ENCODE data around the gene LNX1. TPM values are rescaled to one million over a fixed set of nuclear protein-coding genes. Genes with fewer than 3 reads are reported as not detected.

The LNX1 gene
- total RNA-seq, 1 donor from 2014 or later = not detected

DNA sequence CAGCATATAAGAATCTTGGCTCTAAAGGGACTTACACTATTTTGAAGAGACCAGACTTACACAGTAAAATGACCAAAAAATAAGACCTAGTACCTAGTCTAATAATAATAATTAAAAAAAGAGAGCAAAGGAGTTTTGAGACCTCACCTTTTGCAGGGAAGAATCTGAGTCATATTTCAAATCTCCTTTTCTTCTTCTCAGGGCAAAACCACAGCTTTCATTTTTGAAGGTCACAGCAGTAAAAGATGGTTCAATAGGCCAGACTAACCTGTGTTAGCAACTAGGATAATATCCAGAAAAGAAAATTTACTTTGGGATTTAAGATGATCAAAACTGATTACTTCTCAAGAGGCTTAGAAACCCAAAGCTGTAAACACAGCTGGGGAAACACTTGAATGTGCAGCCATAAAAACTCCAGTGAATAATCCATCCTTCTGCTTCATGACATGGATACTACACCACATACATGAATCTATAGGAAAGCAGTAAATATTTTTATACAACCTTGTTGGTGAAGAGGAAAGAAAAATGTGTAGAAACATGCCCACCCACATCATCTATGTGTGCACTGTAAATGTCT, 25.9 kb upstream of the LNX1 start:
- no peak for DNase-seq (ENCODE audit: low spot score)
- peaks cover 3% of the 10 kb centered on the region for H3K27me3 Mint-ChIP-seq (ENCODE audit: insufficient read depth)
- no peaks in the 10 kb centered on the region for H3K36me3 Mint-ChIP-seq (ENCODE audit: low read depth)
- intact Hi-C loops (cut with micrococcal nuclease) = no loop called here
- no peaks in the 10 kb centered on the region for H3K4me1 Mint-ChIP-seq (ENCODE audit: low read depth)
- peaks cover 12% of the 10 kb centered on the region for H3K9me3 Mint-ChIP-seq
- no peak overlapping the region for H3K27ac Mint-ChIP-seq
- no peak overlapping the region for H3K4me3 Mint-ChIP-seq

DNA sequence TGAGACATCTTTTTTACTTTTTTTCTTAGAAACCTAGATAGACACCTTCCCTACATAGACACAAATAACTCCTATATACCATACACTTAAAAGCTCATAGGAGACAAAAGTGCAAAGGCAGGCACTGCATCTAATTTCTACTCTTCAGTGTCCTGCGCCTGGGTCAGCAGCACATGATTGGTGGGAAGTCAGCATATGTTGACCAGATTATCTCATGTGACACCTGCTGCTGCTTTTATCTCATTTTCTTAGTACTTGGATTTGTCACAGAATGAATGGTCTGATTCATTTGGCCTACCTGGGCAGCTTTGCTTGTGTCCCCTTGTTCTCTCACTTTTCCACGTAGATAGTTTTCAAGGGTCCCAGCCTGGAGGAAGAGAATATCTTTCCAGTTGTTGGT, 24.9 kb upstream of the LNX1 start:
- Mint-ChIP-seq H3K27me3 (ENCODE audit: insufficient read depth) (peaks cover 3% of the 10 kb centered on the region), H3K36me3 (ENCODE audit: low read depth) (no peaks in the 10 kb centered on the region), H3K9me3 (peaks cover 12% of the 10 kb centered on the region), H3K27ac (no peak overlapping the region), H3K4me1 (ENCODE audit: low read depth) (no peaks in the 10 kb centered on the region), H3K4me3 (no peak overlapping the region)
- no peak for DNase-seq (ENCODE audit: low spot score)
- intact Hi-C loops (cut with micrococcal nuclease) = no loop called here

- intact Hi-C loops (cut with micrococcal nuclease) = no loop called here
- DNase-seq (ENCODE audit: low spot score) = no peak
- Mint-ChIP-seq H3K4me3 (no peak overlapping the region), H3K4me1 (ENCODE audit: low read depth) (no peaks in the 10 kb centered on the region), H3K9me3 (peaks cover 12% of the 10 kb centered on the region), H3K36me3 (ENCODE audit: low read depth) (no peaks in the 10 kb centered on the region), H3K27me3 (ENCODE audit: insufficient read depth) (peaks cover 3% of the 10 kb centered on the region), H3K27ac (no peak overlapping the region)
Measured at GRCh38 chr4:53614591-53614990, 23.3 kb upstream of the LNX1 start.

DNA sequence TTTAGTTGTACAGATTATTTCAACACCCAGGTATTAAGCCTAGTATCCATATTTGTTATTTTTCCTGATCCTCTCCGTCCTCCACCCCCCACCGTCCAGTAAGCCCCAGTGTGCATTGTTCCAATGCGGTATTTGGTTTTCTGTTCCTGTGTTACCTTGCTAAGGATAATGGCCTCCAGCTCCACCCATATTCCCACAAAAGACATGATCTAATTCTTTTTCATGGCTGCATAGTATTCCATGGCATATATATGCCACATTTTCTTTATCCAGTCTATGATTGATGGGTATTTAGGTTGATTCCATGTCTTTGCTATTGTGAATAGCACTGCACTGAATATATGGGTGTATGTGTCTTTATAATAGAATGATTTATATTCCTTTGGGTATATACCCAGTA, 22.1 kb upstream of the LNX1 start:
- no peak overlapping the region for H3K4me3 Mint-ChIP-seq
- H3K27me3 Mint-ChIP-seq (ENCODE audit: insufficient read depth) = peaks cover 3% of the 10 kb centered on the region
- DNase-seq (ENCODE audit: low spot score) = no peak
- intact Hi-C loops (cut with micrococcal nuclease) = no loop called here
- no peaks in the 10 kb centered on the region for H3K4me1 Mint-ChIP-seq (ENCODE audit: low read depth)
- H3K36me3 Mint-ChIP-seq (ENCODE audit: low read depth) = no peaks in the 10 kb centered on the region
- H3K27ac Mint-ChIP-seq = no peak overlapping the region
- peaks cover 16% of the 10 kb centered on the region for H3K9me3 Mint-ChIP-seq

- no peak overlapping the region for H3K4me3 Mint-ChIP-seq
- H3K4me1 Mint-ChIP-seq (ENCODE audit: low read depth) = no peaks in the 10 kb centered on the region
- H3K9me3 Mint-ChIP-seq = peaks cover 9% of the 10 kb centered on the region
- intact Hi-C loops (cut with micrococcal nuclease) = no loop called here
- no peak for DNase-seq (ENCODE audit: low spot score)
- no peaks in the 10 kb centered on the region for H3K36me3 Mint-ChIP-seq (ENCODE audit: low read depth)
- H3K27ac Mint-ChIP-seq = no peak overlapping the region
- no peaks in the 10 kb centered on the region for H3K27me3 Mint-ChIP-seq (ENCODE audit: insufficient read depth)
Measured at GRCh38 chr4:53608649-53609048, 17.4 kb upstream of the LNX1 start.

DNA sequence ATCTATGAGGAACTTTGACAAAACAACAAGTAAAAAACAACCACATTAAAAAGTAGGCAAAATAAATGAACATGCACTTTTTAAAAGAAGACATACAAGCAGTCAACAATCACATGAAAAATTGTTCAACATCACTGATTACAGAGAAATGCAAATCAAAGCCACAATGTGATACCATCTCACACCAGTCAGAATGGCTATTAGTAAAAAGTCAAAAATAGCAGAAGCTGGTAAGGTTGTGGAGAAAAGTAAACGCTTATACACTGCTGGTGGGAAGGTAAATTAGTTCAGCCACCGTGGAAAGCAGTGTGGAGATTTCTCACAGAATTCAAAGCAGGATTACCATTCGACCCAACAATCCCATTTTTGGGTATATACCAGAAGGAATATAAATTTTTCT, 17.0 kb upstream of the LNX1 start:
- peaks cover 5% of the 10 kb centered on the region for H3K9me3 Mint-ChIP-seq
- DNase-seq (ENCODE audit: low spot score) = no peak
- intact Hi-C loops (cut with micrococcal nuclease) = no loop called here
- H3K27me3 Mint-ChIP-seq (ENCODE audit: insufficient read depth) = no peaks in the 10 kb centered on the region
- H3K36me3 Mint-ChIP-seq (ENCODE audit: low read depth) = no peaks in the 10 kb centered on the region
- H3K4me1 Mint-ChIP-seq (ENCODE audit: low read depth) = no peaks in the 10 kb centered on the region
- no peak overlapping the region for H3K27ac Mint-ChIP-seq
- no peak overlapping the region for H3K4me3 Mint-ChIP-seq

GRCh38 chr4:53605783-53606182, 14.5 kb upstream of the LNX1 start:
- H3K9me3 Mint-ChIP-seq = peaks cover 5% of the 10 kb centered on the region
- no peaks in the 10 kb centered on the region for H3K27me3 Mint-ChIP-seq (ENCODE audit: insufficient read depth)
- DNase-seq (ENCODE audit: low spot score) = no peak
- no peak overlapping the region for H3K4me3 Mint-ChIP-seq
- H3K36me3 Mint-ChIP-seq (ENCODE audit: low read depth) = no peaks in the 10 kb centered on the region
- no peak overlapping the region for H3K27ac Mint-ChIP-seq
- no peaks in the 10 kb centered on the region for H3K4me1 Mint-ChIP-seq (ENCODE audit: low read depth)
- intact Hi-C loops (cut with micrococcal nuclease) = no loop called here

GRCh38 chr4:53602390-53602789, 11.1 kb upstream of the LNX1 start:
- H3K36me3 Mint-ChIP-seq (ENCODE audit: low read depth) = no peaks in the 10 kb centered on the region
- no peak overlapping the region for H3K4me3 Mint-ChIP-seq
- no peaks in the 10 kb centered on the region for H3K27me3 Mint-ChIP-seq (ENCODE audit: insufficient read depth)
- H3K4me1 Mint-ChIP-seq (ENCODE audit: low read depth) = no peaks in the 10 kb centered on the region
- no peak overlapping the region for H3K27ac Mint-ChIP-seq
- intact Hi-C loops (cut with micrococcal nuclease) = no loop called here
- DNase-seq (ENCODE audit: low spot score) = no peak
- H3K9me3 Mint-ChIP-seq = no peaks in the 10 kb centered on the region

DNA sequence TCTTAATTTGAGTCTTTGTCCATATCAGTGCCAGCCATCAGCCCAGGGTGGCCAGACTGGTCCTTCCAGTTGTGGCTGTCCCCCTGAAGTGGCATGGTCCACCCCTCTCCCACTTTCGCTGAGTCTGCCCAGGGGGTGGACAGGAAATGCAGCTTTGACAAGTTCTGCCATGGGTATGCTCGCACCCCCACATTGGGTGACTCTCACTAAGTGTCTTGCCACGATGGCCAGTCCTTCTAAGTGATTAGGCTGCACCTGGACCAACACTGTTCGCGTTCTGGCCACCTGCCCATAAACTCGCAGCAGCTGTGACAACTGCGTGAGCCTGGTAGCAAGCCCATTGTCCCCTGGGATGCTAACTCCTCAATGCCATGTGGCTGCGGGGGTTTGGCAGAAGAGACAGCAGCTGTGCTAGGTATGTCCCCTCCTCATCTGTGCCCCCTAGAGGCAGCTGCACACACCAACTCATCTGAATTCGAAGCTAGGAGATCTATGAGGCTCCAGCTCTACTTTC, 10.0 kb upstream of the LNX1 start:
- DNase-seq (ENCODE audit: low spot score) = no peak
- no peaks in the 10 kb centered on the region for H3K36me3 Mint-ChIP-seq (ENCODE audit: low read depth)
- no peak overlapping the region for H3K27ac Mint-ChIP-seq
- H3K27me3 Mint-ChIP-seq (ENCODE audit: insufficient read depth) = no peaks in the 10 kb centered on the region
- no peaks in the 10 kb centered on the region for H3K9me3 Mint-ChIP-seq
- intact Hi-C loops (cut with micrococcal nuclease) = no loop called here
- no peaks in the 10 kb centered on the region for H3K4me1 Mint-ChIP-seq (ENCODE audit: low read depth)
- no peak overlapping the region for H3K4me3 Mint-ChIP-seq

GRCh38 chr4:53599632-53600031, 8.3 kb upstream of the LNX1 start:
- H3K9me3 Mint-ChIP-seq = no peaks in the 10 kb centered on the region
- no peak for DNase-seq (ENCODE audit: low spot score)
- intact Hi-C loops (cut with micrococcal nuclease) = no loop called here
- H3K36me3 Mint-ChIP-seq (ENCODE audit: low read depth) = no peaks in the 10 kb centered on the region
- H3K4me1 Mint-ChIP-seq (ENCODE audit: low read depth) = no peaks in the 10 kb centered on the region
- H3K27me3 Mint-ChIP-seq (ENCODE audit: insufficient read depth) = peaks cover 1% of the 10 kb centered on the region
- no peak overlapping the region for H3K4me3 Mint-ChIP-seq
- H3K27ac Mint-ChIP-seq = no peak overlapping the region

DNA sequence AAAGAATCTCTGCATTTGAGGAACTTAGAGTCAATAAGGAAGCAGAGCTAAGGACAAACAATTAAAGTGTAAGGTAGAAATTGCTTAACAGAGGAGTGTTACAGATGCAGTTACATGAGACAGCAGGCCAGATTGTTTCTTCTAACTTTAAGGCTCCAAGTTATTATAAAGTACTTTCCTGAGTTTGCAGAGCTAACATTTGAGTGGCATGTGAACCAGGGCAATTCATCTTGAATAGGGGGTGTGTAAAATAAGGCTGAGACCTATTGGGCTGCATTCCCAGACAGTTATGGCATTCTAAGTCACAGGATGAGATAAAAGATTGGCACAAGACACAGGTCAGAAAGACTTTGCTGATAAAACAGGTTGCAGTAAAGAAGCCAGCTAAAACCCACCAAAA, 7.6 kb upstream of the LNX1 start:
- H3K4me3 Mint-ChIP-seq = no peak overlapping the region
- H3K4me1 Mint-ChIP-seq (ENCODE audit: low read depth) = no peaks in the 10 kb centered on the region
- H3K36me3 Mint-ChIP-seq (ENCODE audit: low read depth) = no peaks in the 10 kb centered on the region
- DNase-seq (ENCODE audit: low spot score) = no peak
- intact Hi-C loops (cut with micrococcal nuclease) = no loop called here
- peaks cover 1% of the 10 kb centered on the region for H3K27me3 Mint-ChIP-seq (ENCODE audit: insufficient read depth)
- H3K9me3 Mint-ChIP-seq = no peaks in the 10 kb centered on the region
- H3K27ac Mint-ChIP-seq = no peak overlapping the region

DNA sequence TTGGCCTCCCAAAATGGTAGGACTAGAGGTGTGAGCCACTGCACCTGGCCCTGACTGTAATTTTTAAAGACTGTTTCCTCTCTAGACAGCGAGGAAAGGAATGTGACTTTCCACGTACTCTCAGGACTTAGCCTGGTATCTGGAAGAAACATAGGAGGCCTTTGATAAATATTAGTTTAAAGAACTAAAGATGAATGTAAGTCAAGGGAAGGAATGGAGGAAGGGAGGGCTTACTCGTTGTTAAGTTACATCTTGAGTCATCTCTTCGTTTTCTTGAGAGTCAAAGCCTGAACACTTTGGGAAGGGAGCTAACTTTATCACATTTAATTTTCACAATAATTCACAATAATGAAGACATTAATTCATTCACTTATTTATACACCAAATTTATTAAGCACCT, 7.2 kb upstream of the LNX1 start:
- Mint-ChIP-seq H3K4me3 (no peak overlapping the region), H3K4me1 (ENCODE audit: low read depth) (no peaks in the 10 kb centered on the region), H3K27me3 (ENCODE audit: insufficient read depth) (peaks cover 1% of the 10 kb centered on the region), H3K9me3 (no peaks in the 10 kb centered on the region), H3K27ac (no peak overlapping the region), H3K36me3 (ENCODE audit: low read depth) (no peaks in the 10 kb centered on the region)
- DNase-seq (ENCODE audit: low spot score) = no peak
- intact Hi-C loops (cut with micrococcal nuclease) = no loop called here

GRCh38 chr4:53596901-53597300, 5.6 kb upstream of the LNX1 start:
- Mint-ChIP-seq H3K4me1 (ENCODE audit: low read depth) (no peaks in the 10 kb centered on the region), H3K27me3 (ENCODE audit: insufficient read depth) (peaks cover 3% of the 10 kb centered on the region), H3K27ac (no peak overlapping the region), H3K9me3 (no peaks in the 10 kb centered on the region), H3K36me3 (ENCODE audit: low read depth) (no peaks in the 10 kb centered on the region), H3K4me3 (no peak overlapping the region)
- DNase-seq (ENCODE audit: low spot score) = no peak
- intact Hi-C loops (cut with micrococcal nuclease) = no loop called here

DNA sequence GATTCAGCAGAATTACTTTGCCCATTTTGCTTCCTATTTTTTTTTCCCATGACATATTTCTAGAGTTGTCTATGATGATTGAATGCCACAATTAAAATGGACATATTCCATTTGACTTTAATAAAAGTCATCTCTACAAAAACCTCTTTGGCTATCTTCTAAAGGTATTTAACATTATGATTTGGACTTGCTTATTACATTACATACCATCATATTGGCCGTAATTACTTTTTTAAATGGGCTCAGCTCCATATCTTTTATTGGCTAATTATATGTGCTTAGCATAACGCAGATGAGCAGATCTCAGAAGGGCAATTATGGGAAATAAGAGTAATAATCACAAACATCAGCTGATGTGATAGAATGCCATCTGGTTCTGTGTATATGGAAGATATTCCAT, 4.5 kb upstream of the LNX1 start:
- no peaks in the 10 kb centered on the region for H3K4me1 Mint-ChIP-seq (ENCODE audit: low read depth)
- peaks cover 14% of the 10 kb centered on the region for H3K27me3 Mint-ChIP-seq (ENCODE audit: insufficient read depth)
- no peaks in the 10 kb centered on the region for H3K9me3 Mint-ChIP-seq
- H3K27ac Mint-ChIP-seq = no peak overlapping the region
- H3K4me3 Mint-ChIP-seq = no peak overlapping the region
- no peak for DNase-seq (ENCODE audit: low spot score)
- H3K36me3 Mint-ChIP-seq (ENCODE audit: low read depth) = no peaks in the 10 kb centered on the region
- intact Hi-C loops (cut with micrococcal nuclease) = no loop called here
